Right lobe of liver (tissue), 6 donors: ENCODE measurements around the gene SLC9A3. TPM values are rescaled to one million over a fixed set of nuclear protein-coding genes. Genes with fewer than 3 reads are reported as not detected.
A peak's percentile ranks its signal among the peaks of the same experiment; 100 is the strongest.

Source experiments
- ATAC-seq, 4 donors: fragments of 200-7000 bp; cut with Tn5 transposase; one replicate each; pipeline ENCODE4 v1.9.1; 2020; ENCODE audit warnings: mild to moderate bottlenecking in 4 of 4, moderate library complexity in 4 of 4
- DNase-seq, 3 donors: peaks; one replicate each; pipeline ENCODE4 v3.0.0-alpha.2; 2020
- H3K27ac ChIP-seq, 3 donors: fragments of 200-600 bp; one replicate each; pipeline ENCODE4 v1.8.0; 2022
- H3K27me3 ChIP-seq, 2 donors: fragments of 200-600 bp; one replicate each; pipeline ENCODE4 v1.8.0; 2022
- H3K36me3 ChIP-seq, 4 donors: fragments of 200-600 bp; sonication (generic) in 1 of 4; one replicate each; pipeline versions ENCODE4 v1.5.1 to v1.8.0; 2017 to 2022; ENCODE audit warnings: control low read depth in 1 of 4
- H3K4me1 ChIP-seq, 4 donors: fragments of 200-600 bp; sonication (generic) in 1 of 4; one replicate each; pipeline versions ENCODE4 v1.5.1 to v1.8.0; 2017 to 2022; ENCODE audit warnings: control low read depth in 1 of 4
- H3K4me3 ChIP-seq, 3 donors: fragments of 200-600 bp; one replicate each; pipeline ENCODE4 v1.8.0; 2022
- H3K9me3 ChIP-seq, 4 donors: fragments of 200-600 bp; sonication (generic) in 1 of 4; one replicate each; pipeline versions ENCODE4 v1.5.1 to v1.8.0; 2017 to 2022; ENCODE audit warnings: control low read depth in 1 of 4
- CTCF ChIP-seq, 4 donors: fragments of 200-600 bp in 3 of 4; fragments of 450-650 bp in 1 of 4; IDR thresholded peaks; one replicate each; pipeline versions ENCODE4 v1.5.1 to v1.8.0; 2016 to 2022; ENCODE audit warnings: antibody characterized with exemption in 4 of 4, mild to moderate bottlenecking in 2 of 4
- POLR2A ChIP-seq: fragments of 450-650 bp; IDR thresholded peaks from one replicate; pipeline ENCODE4 v1.6.1; 2017; ENCODE audit warnings: antibody characterized with exemption, mild to moderate bottlenecking
- WGBS: methylation state at CpG from one replicate; pipeline ENCODE4 v1.1.6; 2018; ENCODE audit warnings: low coverage, low lambda C conversion rate; ENCODE audit not compliant: insufficient coverage; ENCODE audit errors: missing lambda C conversion rate; 5-methylcytosine and 5-hydroxymethylcytosine counted together
- intact Hi-C, 2 donors: fragments of 100-400 bp; cut with DNase I; formaldehyde crosslinking; loops; one replicate each; pipeline versions ENCODE4 v1.11.2 to v1.14.1; 2022
- total RNA-seq, 6 experiments: library from RNA; depleted of rRNA in 2 of 6; stranded (reverse); fragments of >200 nt in 2 of 6; fragmentation: NEBNext Ultra II Directional in 3 of 6; extraction: Animal tissue kit (Norgen Biotek cat#: 25700) in 3 of 6; gene quantifications; one replicate each; pipeline versions ENCODE4 v1.1.0 to v1.2.4, GENCODE V29; 2016 to 2023
- donor health status: DM: no; HTN: yes; CAD: no.
- donor health status: DM: no; HTN: no; CAD: no.
- donor health status: DM: no; HTN: no; CAD: no.
- donor health status: DM: no; HTN: yes; CAD: no.
- donor health status: DM: no; HTN: yes; CAD: no.

Gene SLC9A3
- total RNA-seq, 6 experiments from 2014 or later, result 0.32 to 1.8 (median 0.46) TPM

- DNase-seq (no peak), ATAC-seq (no peak)
- TF ChIP-seq POLR2A (no peak), CTCF (IDR thresholded peaks at IDR 0.05) (no peak)
- Histone ChIP-seq H3K36me3 (no peaks in the 10 kb centered on the region), H3K4me1 (no peaks in the 10 kb centered on the region), H3K9me3 (no peaks in the 10 kb centered on the region), H3K27ac (no peak overlapping the region), H3K27me3 (no peaks in the 10 kb centered on the region), H3K4me3 (no peak overlapping the region)
- intact Hi-C loops, result no loop called here
- WGBS, result 54% methylated on average over 4 of the region's 23 CpGs
Observed at GRCh38 chr5:432928-433791, 91.1 kb downstream of the SLC9A3 start.

- DNase-seq, result no peak
- TF ChIP-seq CTCF (IDR thresholded peaks at IDR 0.05), result no peak
- TF ChIP-seq POLR2A, result no peak
- Histone ChIP-seq H3K27me3 (no peaks in the 10 kb centered on the region), H3K36me3 (no peaks in the 10 kb centered on the region), H3K4me1 (no peaks in the 10 kb centered on the region), H3K27ac (no peak overlapping the region), H3K9me3 (no peaks in the 10 kb centered on the region), H3K4me3 (no peak overlapping the region)
- 87% methylated on average over 7 of the region's 18 CpGs for WGBS
- intact Hi-C loops, result no loop called here
- no peak for ATAC-seq
Observed at GRCh38 chr5:432201-432927, 91.9 kb downstream of the SLC9A3 start.

- no peak for DNase-seq
- intact Hi-C loops, result no loop called here
- WGBS, result 89% methylated on average over 4 of the region's 4 CpGs
- no peak overlapping the region for H3K4me3 ChIP-seq
- no peaks in the 10 kb centered on the region for H3K4me1 ChIP-seq
- H3K27ac ChIP-seq, result no peak overlapping the region
- no peak for ATAC-seq
- H3K36me3 ChIP-seq, result no peaks in the 10 kb centered on the region
- TF ChIP-seq CTCF (IDR thresholded peaks at IDR 0.05), result no peak
- TF ChIP-seq POLR2A, result no peak
- H3K27me3 ChIP-seq, result no peaks in the 10 kb centered on the region
- no peaks in the 10 kb centered on the region for H3K9me3 ChIP-seq
Observed at GRCh38 chr5:431711-432050, 92.6 kb downstream of the SLC9A3 start.

- ATAC-seq, result peak; percentile 61 to 84 (median 67)
- intact Hi-C loops, result no loop called here
- Histone ChIP-seq H3K36me3 (no peaks in the 10 kb centered on the region), H3K27me3 (no peaks in the 10 kb centered on the region), H3K9me3 (no peaks in the 10 kb centered on the region), H3K4me1 (no peaks in the 10 kb centered on the region), H3K4me3 (no peak overlapping the region), H3K27ac (no peak overlapping the region)
- TF ChIP-seq CTCF (IDR thresholded peaks at IDR 0.05) (peak; percentile 32 to 46 (median 36)), POLR2A (no peak)
- WGBS, result 0% methylated on average over 1 of the region's 18 CpGs
- no peak for DNase-seq
Observed at GRCh38 chr5:431001-431710, 93.1 kb downstream of the SLC9A3 start.
